ENCODE measurements around the gene BDH1. TPM values are rescaled to one million over a fixed set of nuclear protein-coding genes. Genes with fewer than 3 reads are reported as not detected.

BDH1 gene
- total RNA-seq, 1 experiment from 2014 or later: 57.6 TPM

- TF ChIP-seq CTCF (conservative IDR thresholded peaks at IDR 0.05; ENCODE audit: low read depth, low read length) (no peak), EZH2 (IDR thresholded peaks at IDR 0.05; ENCODE audit: borderline replicate concordance, low read depth, low read length, poor library complexity, severe bottlenecking) (no peak)
- Histone ChIP-seq H3K4me1 (ENCODE audit: insufficient read depth, low read length, poor library complexity, severe bottlenecking) (peaks cover 7% of the 10 kb centered on the region), H3K36me3 (ENCODE audit: insufficient read depth, low read length, poor library complexity, severe bottlenecking) (no peaks in the 10 kb centered on the region), H3K27me3 (replicated peaks; ENCODE audit: insufficient read depth, low read depth, low read length, poor library complexity) (no peaks in the 10 kb centered on the region), H3K4me3 (ENCODE audit: low read depth, low read length, poor library complexity, severe bottlenecking) (no peak overlapping the region), H3K9me3 (ENCODE audit: low read depth, low read length, poor library complexity, severe bottlenecking) (no peaks in the 10 kb centered on the region), H3K27ac (ENCODE audit: low read depth, low read length, poor library complexity, severe bottlenecking) (no peak overlapping the region)
- ChIA-PET CTCF (no interaction called here), POLR2A (ENCODE audit: low non-redundant PET) (no interaction called here)
- BruUV-seq (replicated peaks): no TSS peak
- DNase-seq (ENCODE audit: low spot score): no peak
- intact Hi-C loops (cut with micrococcal nuclease; ENCODE audit: unreplicated experiment): no loop called here
Measured at GRCh38 chr3:197490098-197491058, 65.4 kb downstream of the BDH1 start.

GRCh38 chr3:197487911-197488391 is 67.8 kb downstream of the BDH1 start:
- Histone ChIP-seq H3K4me1 (ENCODE audit: insufficient read depth, low read length, poor library complexity, severe bottlenecking) (peaks cover 4% of the 10 kb centered on the region), H3K27ac (ENCODE audit: low read depth, low read length, poor library complexity, severe bottlenecking) (no peak overlapping the region), H3K27me3 (replicated peaks; ENCODE audit: insufficient read depth, low read depth, low read length, poor library complexity) (no peaks in the 10 kb centered on the region), H3K36me3 (ENCODE audit: insufficient read depth, low read length, poor library complexity, severe bottlenecking) (no peaks in the 10 kb centered on the region), H3K4me3 (ENCODE audit: low read depth, low read length, poor library complexity, severe bottlenecking) (no peak overlapping the region), H3K9me3 (ENCODE audit: low read depth, low read length, poor library complexity, severe bottlenecking) (no peaks in the 10 kb centered on the region)
- BruUV-seq (replicated peaks): no TSS peak
- POLR2A ChIA-PET (ENCODE audit: low non-redundant PET): no interaction called here
- CTCF ChIA-PET: interaction anchor here (0.5 kb wide), 1 partner anchor 310 kb away, joined by 7 read pairs; no protein-coding TSS in a partner anchor
- TF ChIP-seq CTCF (conservative IDR thresholded peaks at IDR 0.05; ENCODE audit: low read depth, low read length) (no peak), EZH2 (IDR thresholded peaks at IDR 0.05; ENCODE audit: borderline replicate concordance, low read depth, low read length, poor library complexity, severe bottlenecking) (no peak)
- no peak for DNase-seq (ENCODE audit: low spot score)
- intact Hi-C loops (cut with micrococcal nuclease; ENCODE audit: unreplicated experiment): no loop called here

- BruUV-seq (replicated peaks): no TSS peak
- no peaks in the 10 kb centered on the region for H3K36me3 ChIP-seq (ENCODE audit: insufficient read depth, low read length, poor library complexity, severe bottlenecking)
- POLR2A ChIA-PET (ENCODE audit: low non-redundant PET): no interaction called here
- H3K27me3 ChIP-seq (replicated peaks; ENCODE audit: insufficient read depth, low read depth, low read length, poor library complexity): no peaks in the 10 kb centered on the region
- CTCF ChIA-PET: no interaction called here
- no peak overlapping the region for H3K27ac ChIP-seq (ENCODE audit: low read depth, low read length, poor library complexity, severe bottlenecking)
- DNase-seq (ENCODE audit: low spot score): no peak
- TF ChIP-seq EZH2 (IDR thresholded peaks at IDR 0.05; ENCODE audit: borderline replicate concordance, low read depth, low read length, poor library complexity, severe bottlenecking) (no peak), CTCF (conservative IDR thresholded peaks at IDR 0.05; ENCODE audit: low read depth, low read length) (no peak)
- H3K9me3 ChIP-seq (ENCODE audit: low read depth, low read length, poor library complexity, severe bottlenecking): no peaks in the 10 kb centered on the region
- intact Hi-C loops (cut with micrococcal nuclease; ENCODE audit: unreplicated experiment): no loop called here
- H3K4me3 ChIP-seq (ENCODE audit: low read depth, low read length, poor library complexity, severe bottlenecking): no peak overlapping the region
- peaks cover 5% of the 10 kb centered on the region for H3K4me1 ChIP-seq (ENCODE audit: insufficient read depth, low read length, poor library complexity, severe bottlenecking)
Measured at GRCh38 chr3:197486861-197487260, 68.9 kb downstream of the BDH1 start.

Measured in A673 (cell line).